ENCODE results near the gene COL27A1. TPM values are rescaled to one million over a fixed set of nuclear protein-coding genes. Genes with fewer than 3 reads are reported as not detected.
A peak's percentile ranks its signal among the peaks of the same experiment; 100 is the strongest.

Gene COL27A1
- total RNA-seq, 2 experiments from 2014 or later, result 0.50 to 1.2 TPM

DNA sequence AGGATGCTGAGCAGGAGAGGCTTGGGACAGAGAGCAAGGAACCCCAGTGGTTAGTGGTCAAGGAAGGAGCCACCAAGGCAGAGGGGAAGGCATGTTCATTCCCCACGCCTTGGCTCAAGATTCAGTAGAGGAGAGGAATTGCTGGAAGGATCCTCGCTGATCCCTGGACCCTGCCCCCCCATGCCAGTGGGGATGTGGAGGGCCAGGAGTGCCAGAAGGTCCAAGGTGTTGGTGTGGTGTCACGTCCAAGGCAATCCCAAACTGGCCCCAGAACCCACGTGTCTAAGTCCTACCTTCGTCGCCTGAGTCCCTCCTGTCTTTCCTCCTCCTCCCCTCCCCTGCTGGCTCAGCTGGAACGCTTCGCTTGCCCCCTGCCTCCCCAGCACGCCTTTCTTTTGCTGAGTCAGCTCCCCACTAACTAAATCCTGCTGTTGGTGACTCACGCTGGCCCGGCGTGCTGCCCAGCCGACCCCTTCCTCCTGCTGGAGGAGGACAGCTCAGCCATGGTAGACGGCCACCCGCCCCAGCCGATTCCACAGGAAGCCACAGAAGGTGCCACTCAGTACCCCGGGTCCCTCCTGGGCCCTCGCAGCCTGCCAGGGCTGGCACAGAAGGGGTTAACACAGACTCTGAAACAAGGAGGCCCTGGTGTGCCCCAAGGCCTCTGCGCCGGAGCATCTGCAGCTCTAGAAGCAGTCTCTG is 130.0 kb downstream of the COL27A1 start:
- H3K4me3 Mint-ChIP-seq, result no peak overlapping the region
- no peaks in the 10 kb centered on the region for H3K27me3 Mint-ChIP-seq
- CTCF ChIA-PET, result no interaction called here
- DNase-seq, result no peak
- POLR2A ChIA-PET, result no interaction called here
- H3K9me3 Mint-ChIP-seq, result no peaks in the 10 kb centered on the region
- peaks cover 4% of the 10 kb centered on the region for H3K4me1 Mint-ChIP-seq
- no peaks in the 10 kb centered on the region for H3K36me3 Mint-ChIP-seq (ENCODE audit: low read depth)
- H3K27ac Mint-ChIP-seq, result no peak overlapping the region

- Mint-ChIP-seq H3K27ac (no peak overlapping the region), H3K36me3 (ENCODE audit: low read depth) (no peaks in the 10 kb centered on the region), H3K27me3 (no peaks in the 10 kb centered on the region), H3K4me3 (no peak overlapping the region), H3K9me3 (no peaks in the 10 kb centered on the region), H3K4me1 (peaks cover 4% of the 10 kb centered on the region)
- ChIA-PET POLR2A (no interaction called here), CTCF (interaction anchor here (1.5 kb wide), 1 partner anchor 178 kb away, joined by 3 read pairs; no protein-coding TSS in a partner anchor)
- DNase-seq, result no peak
Observed at GRCh38 chr9:114286146-114286679, 130.9 kb downstream of the COL27A1 start.

GRCh38 chr9:114287001-114287762 is 131.8 kb downstream of the COL27A1 start:
- POLR2A ChIA-PET, result no interaction called here
- DNase-seq, result no peak
- H3K27me3 Mint-ChIP-seq, result no peaks in the 10 kb centered on the region
- no peak overlapping the region for H3K4me3 Mint-ChIP-seq
- H3K36me3 Mint-ChIP-seq (ENCODE audit: low read depth), result no peaks in the 10 kb centered on the region
- CTCF ChIA-PET, result interaction anchor here (1.4 to 1.5 kb wide), 2 partner anchors 14 to 179 kb away, joined by 3 read pairs; no protein-coding TSS in a partner anchor
- no peak overlapping the region for H3K27ac Mint-ChIP-seq
- peaks cover 4% of the 10 kb centered on the region for H3K4me1 Mint-ChIP-seq
- H3K9me3 Mint-ChIP-seq, result no peaks in the 10 kb centered on the region

- H3K4me3 Mint-ChIP-seq, result no peak overlapping the region
- peaks cover 4% of the 10 kb centered on the region for H3K4me1 Mint-ChIP-seq
- no peak for DNase-seq
- H3K27me3 Mint-ChIP-seq, result peaks cover 1% of the 10 kb centered on the region
- POLR2A ChIA-PET, result no interaction called here
- no peaks in the 10 kb centered on the region for H3K36me3 Mint-ChIP-seq (ENCODE audit: low read depth)
- no peaks in the 10 kb centered on the region for H3K9me3 Mint-ChIP-seq
- H3K27ac Mint-ChIP-seq, result no peak overlapping the region
- CTCF ChIA-PET, result interaction anchor here (1.2 to 1.4 kb wide), 2 partner anchors 15 to 17 kb away, joined by 3 read pairs; no protein-coding TSS in a partner anchor
Observed at GRCh38 chr9:114287763-114288192, 132.4 kb downstream of the COL27A1 start.

DNA sequence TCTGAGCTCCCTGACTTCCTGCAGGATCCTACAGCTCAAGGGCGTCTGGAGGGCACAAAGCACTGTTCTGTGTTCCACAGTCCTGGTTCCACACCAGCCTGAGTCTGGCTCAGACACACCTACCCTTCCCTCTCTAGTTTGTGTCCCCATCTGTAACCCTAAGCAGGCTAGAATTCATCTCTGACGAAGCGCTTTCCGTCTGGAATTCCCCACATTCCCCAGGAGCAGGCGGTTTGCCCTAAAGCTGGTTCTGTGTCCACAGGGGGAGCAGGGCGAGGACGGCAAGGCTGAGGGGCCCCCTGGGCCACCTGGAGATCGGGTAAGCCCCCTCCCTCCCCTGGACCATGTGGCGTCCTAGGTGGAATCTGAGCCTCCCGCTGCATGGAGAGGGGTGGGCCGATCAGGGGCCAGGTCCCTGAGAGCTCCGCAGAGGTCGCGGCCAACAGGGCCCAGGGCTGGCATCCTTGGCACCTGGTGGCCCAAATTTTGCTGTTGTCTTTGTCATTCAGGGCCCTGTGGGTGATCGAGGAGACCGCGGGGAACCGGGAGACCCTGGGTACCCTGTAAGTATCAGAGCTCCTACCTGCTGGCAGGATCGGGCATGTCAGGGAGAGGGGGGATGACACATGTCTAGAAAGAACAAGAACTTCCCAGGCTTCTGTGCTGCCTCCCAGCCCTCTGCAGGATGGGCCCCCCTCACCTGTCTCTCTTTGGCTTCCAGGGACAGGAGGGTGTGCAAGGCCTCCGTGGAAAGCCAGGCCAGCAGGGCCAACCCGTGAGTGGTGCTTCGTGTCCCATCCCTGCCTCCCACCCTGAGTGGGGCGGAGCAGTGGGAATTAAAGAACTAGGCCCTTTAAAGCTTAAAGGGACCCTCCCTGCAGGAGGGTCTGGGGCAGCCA is 133.1 kb downstream of the COL27A1 start:
- no peak for DNase-seq
- Mint-ChIP-seq H3K4me1 (no peaks in the 10 kb centered on the region), H3K4me3 (no peak overlapping the region), H3K27ac (no peak overlapping the region), H3K9me3 (no peaks in the 10 kb centered on the region), H3K36me3 (ENCODE audit: low read depth) (no peaks in the 10 kb centered on the region), H3K27me3 (peaks cover 6% of the 10 kb centered on the region)
- ChIA-PET CTCF (interaction anchor here (0.6 to 1.4 kb wide), 3 partner anchors 15 to 176 kb away, joined by 3 to 5 read pairs (median 3); no protein-coding TSS in a partner anchor), POLR2A (no interaction called here)

DNA sequence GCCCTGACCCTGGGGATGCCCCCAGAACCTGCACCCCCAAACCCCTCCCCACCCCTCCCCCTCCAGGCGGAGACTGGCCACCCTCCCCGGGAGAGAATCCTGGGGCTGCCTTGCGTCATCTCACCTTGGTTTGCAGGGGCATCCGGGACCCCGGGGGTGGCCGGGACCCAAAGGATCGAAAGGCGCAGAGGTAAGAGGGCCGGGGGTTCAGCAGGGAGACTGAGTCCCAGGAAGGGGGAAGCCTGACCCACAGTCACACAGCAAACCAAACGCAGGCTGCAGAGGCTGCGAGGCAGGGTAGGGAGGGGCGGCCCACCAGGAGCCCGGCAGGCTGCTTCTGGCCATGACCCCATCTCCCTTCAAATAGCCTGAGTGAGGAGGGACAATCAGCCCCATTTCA is 133.8 kb downstream of the COL27A1 start:
- Mint-ChIP-seq H3K27me3 (peaks cover 6% of the 10 kb centered on the region), H3K9me3 (no peaks in the 10 kb centered on the region), H3K36me3 (ENCODE audit: low read depth) (no peaks in the 10 kb centered on the region), H3K4me3 (no peak overlapping the region), H3K27ac (no peak overlapping the region), H3K4me1 (no peaks in the 10 kb centered on the region)
- ChIA-PET CTCF (interaction anchor here (1.2 to 1.4 kb wide), 2 partner anchors 16 kb away, joined by 3 read pairs; no protein-coding TSS in a partner anchor), POLR2A (no interaction called here)
- no peak for DNase-seq

DNA sequence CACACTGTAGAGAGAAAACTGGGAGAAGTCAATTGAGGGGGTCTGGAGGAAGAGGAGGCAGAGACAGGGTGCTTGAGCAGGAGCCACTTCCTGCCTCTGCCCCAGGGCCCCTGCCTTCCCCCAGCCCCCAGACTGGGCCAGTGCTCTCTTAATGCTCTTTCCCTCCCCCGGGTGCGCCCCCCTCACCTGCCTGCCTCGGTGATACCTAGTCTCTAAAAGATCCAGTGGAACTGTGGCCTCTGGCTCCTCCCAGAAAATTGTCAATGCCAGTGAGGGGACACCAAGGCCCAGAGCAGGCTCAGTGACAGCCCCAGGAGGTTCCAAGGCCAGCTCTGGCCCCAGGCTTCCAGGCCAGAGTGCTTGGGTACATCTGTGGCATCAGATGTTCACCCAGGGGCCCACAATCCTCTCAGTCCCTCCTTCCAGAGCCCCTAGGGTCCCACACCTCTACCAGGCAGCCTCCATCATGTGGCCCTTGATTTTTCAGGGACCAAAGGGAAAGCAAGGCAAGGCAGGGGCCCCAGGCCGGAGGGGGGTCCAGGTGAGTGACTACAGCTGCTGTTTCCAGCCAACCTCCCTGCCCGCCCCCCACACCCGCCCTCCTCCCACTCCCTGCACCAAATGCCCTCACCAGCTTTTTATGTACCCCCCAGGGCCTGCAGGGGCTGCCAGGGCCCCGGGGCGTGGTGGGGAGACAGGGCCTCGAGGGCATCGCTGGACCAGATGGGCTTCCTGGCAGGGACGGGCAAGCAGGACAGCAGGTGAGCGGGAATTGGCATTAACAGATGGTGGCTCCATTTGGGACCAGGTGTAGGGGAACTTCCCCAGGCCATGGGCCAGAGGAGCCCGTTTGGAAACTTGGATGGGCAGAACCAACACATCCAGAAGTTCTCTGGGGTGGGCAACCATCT is 134.5 kb downstream of the COL27A1 start:
- no peak for DNase-seq
- CTCF ChIA-PET, result interaction anchor here (1.5 to 3.3 kb wide), 8 partner anchors 10 to 207 kb away, joined by 3 to 34 read pairs (median 6); partner anchors contain the start of gene COL27A1
- H3K9me3 Mint-ChIP-seq, result peaks cover 4% of the 10 kb centered on the region
- no peaks in the 10 kb centered on the region for H3K4me1 Mint-ChIP-seq
- H3K36me3 Mint-ChIP-seq (ENCODE audit: low read depth), result no peaks in the 10 kb centered on the region
- H3K27ac Mint-ChIP-seq, result no peak overlapping the region
- peaks cover 6% of the 10 kb centered on the region for H3K27me3 Mint-ChIP-seq
- H3K4me3 Mint-ChIP-seq, result no peak overlapping the region
- POLR2A ChIA-PET, result no interaction called here

GRCh38 chr9:114290561-114290986 is 135.2 kb downstream of the COL27A1 start:
- H3K4me1 Mint-ChIP-seq, result no peaks in the 10 kb centered on the region
- H3K27ac Mint-ChIP-seq, result no peak overlapping the region
- POLR2A ChIA-PET, result interaction anchor here (1.0 kb wide), 1 partner anchor 208 kb away, joined by 5 read pairs; no protein-coding TSS in a partner anchor
- H3K9me3 Mint-ChIP-seq, result peaks cover 10% of the 10 kb centered on the region
- peaks cover 6% of the 10 kb centered on the region for H3K27me3 Mint-ChIP-seq
- no peak for DNase-seq
- no peaks in the 10 kb centered on the region for H3K36me3 Mint-ChIP-seq (ENCODE audit: low read depth)
- no peak overlapping the region for H3K4me3 Mint-ChIP-seq
- CTCF ChIA-PET, result interaction anchor here (0.6 to 3.3 kb wide), 23 partner anchors 9 to 1262 kb away, joined by 3 to 34 read pairs (median 5); partner anchors contain the start of gene COL27A1

DNA sequence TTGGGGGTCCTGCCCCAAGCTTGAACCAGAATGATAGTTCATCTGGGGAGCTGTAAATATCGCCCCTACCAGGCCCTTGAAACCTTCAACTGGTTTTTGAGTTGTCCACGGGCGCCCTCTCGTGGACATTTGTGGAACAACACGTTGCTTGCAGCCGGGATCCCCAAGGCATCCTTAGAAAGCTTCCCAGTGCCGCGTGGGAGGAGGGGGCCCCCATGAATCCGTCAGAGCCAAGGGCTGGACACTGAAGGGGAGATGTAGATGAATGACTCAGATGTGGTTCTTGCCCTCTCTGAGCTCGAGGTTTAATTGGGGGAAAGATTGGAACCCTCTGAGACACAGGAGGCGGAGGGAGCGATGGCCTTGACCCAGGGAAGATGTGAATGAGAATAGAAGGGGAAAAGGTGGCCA is 135.7 kb downstream of the COL27A1 start:
- Mint-ChIP-seq H3K36me3 (ENCODE audit: low read depth) (no peaks in the 10 kb centered on the region), H3K27ac (no peak overlapping the region), H3K4me3 (no peak overlapping the region), H3K9me3 (peaks cover 12% of the 10 kb centered on the region), H3K27me3 (peaks cover 6% of the 10 kb centered on the region), H3K4me1 (no peaks in the 10 kb centered on the region)
- peak; percentile 73 for DNase-seq
- POLR2A ChIA-PET, result interaction anchor here (1.0 kb wide), 1 partner anchor 208 kb away, joined by 5 read pairs; no protein-coding TSS in a partner anchor
- CTCF ChIA-PET, result interaction anchor here (0.6 to 3.3 kb wide), 24 partner anchors 9 to 1262 kb away, joined by 3 to 34 read pairs (median 4); partner anchors contain the start of gene COL27A1

DNA sequence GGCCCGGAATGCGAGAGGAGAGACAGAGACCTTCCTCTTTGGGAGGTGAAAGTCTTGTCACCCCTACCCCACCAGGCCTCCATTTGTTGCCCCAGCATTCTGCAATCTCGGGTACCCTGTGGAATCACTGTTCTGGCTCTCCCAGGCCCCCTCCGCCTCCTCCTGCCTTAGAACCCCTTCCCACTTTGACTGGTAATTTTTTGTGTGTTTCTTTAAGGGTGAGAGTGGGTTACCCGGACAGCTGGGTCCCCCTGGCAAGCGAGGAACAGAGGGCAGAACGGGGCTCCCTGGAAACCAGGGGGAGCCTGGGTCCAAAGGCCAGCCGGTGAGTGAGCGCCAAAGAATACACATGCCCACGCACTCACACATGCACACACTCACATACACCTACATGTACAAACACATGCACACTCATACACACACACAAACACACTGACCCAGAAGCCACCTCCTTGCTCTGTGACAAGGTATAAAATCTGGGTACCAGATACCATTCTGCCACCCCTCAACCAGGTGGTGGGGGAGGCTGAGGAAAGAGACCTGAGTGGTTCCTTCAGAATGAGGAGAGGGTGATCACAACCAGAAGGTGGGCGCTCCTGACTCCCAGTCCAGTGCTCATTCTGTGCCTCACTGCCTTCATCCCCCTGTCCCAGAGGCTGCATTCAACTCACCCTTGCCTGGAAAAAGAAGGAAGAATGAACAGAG is 136.7 kb downstream of the COL27A1 start:
- no peaks in the 10 kb centered on the region for H3K36me3 Mint-ChIP-seq (ENCODE audit: low read depth)
- H3K4me1 Mint-ChIP-seq, result no peaks in the 10 kb centered on the region
- H3K9me3 Mint-ChIP-seq, result peaks cover 13% of the 10 kb centered on the region
- H3K27me3 Mint-ChIP-seq, result peaks cover 7% of the 10 kb centered on the region
- H3K27ac Mint-ChIP-seq, result no peak overlapping the region
- ChIA-PET POLR2A (no interaction called here), CTCF (interaction anchor here (1.0 to 3.3 kb wide), 6 partner anchors 27 to 210 kb away, joined by 3 to 34 read pairs (median 6); partner anchors contain the start of gene COL27A1)
- no peak for DNase-seq
- H3K4me3 Mint-ChIP-seq, result no peak overlapping the region

- ChIA-PET CTCF (interaction anchor here (0.7 to 1.4 kb wide), 2 partner anchors 187 to 203 kb away, joined by 4 to 6 read pairs; no protein-coding TSS in a partner anchor), POLR2A (no interaction called here)
- H3K4me1 Mint-ChIP-seq, result no peaks in the 10 kb centered on the region
- H3K36me3 Mint-ChIP-seq (ENCODE audit: low read depth), result no peaks in the 10 kb centered on the region
- H3K27ac Mint-ChIP-seq, result no peak overlapping the region
- peaks cover 7% of the 10 kb centered on the region for H3K27me3 Mint-ChIP-seq
- peaks cover 13% of the 10 kb centered on the region for H3K9me3 Mint-ChIP-seq
- DNase-seq, result no peak
- no peak overlapping the region for H3K4me3 Mint-ChIP-seq
Observed at GRCh38 chr9:114294664-114295063, 139.3 kb downstream of the COL27A1 start.
